Stimulated activated CD4-positive, alpha-beta T cell treated with anti-CD3 and anti-CD28 coated beads, Interleukin-4, amount 100 ng/mL, for 48 hours (primary cell): ENCODE results near the gene THOC6.

Experiments used
- DNase-seq, 2 donors: peaks; one replicate each; pipeline ENCODE4 v3.0.0-alpha.2; 2020; ENCODE audit warnings: low read depth in 2 of 2

THOC6 gene

GRCh38 chr16:2991566-2992261 lies 32.1 kb upstream of the THOC6 start:
- no peak for DNase-seq

DNA sequence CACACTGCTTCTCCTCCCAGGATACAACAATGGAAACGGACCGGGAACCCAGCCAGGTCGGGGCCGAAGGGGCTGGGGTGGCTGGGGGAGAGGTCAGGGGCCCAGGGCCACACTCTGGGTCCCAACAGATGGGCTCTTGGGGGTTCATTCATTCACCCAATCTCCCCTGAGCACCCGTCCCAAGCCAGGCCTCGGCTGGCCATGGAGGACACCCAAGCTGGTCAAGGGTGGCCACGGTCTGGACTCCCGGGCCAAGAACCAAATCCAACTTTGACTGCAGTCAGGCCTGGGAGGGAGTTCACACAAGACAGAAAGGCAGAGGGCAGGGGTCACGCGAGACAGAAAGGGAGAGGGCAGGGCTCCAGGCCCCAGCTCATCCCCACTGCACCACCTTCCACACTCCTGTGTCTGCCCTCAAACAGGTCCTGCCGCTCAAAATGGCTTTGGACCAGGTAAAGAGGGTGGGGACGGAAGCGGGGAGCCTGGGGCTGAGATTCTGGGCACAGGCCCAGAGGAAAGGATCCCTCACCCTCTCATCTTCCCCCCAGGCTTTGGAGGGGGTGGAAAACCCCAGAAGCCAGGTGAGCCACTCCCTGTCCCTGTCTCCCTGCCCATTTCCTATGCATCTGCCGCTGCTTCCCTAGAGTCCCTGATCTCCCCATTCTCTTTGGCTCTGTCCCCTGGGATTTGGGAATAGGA lies 31.3 kb upstream of the THOC6 start:
- no peak for DNase-seq

GRCh38 chr16:2996298-2996697 lies 27.5 kb upstream of the THOC6 start:
- no peak for DNase-seq

DNA sequence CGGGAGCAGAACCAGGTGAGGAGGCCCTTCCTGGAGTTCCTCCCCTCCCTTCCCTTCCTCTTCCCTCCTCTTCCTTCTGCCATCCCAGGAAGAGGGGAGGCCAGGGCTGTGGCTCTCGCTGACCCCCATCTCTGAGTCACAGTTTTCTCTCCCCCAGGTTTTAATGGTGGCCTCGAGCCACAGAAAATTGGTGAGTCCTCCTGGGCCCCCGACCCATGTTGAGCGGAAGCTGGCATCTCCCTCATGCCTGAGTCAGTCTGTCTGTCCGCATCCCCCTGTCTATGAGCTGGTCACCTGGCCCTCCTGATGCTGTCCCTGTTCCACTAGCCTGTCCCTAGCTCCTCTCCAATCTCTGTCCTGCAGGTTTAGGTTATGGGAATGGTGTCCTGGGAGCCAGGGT lies 23.9 kb upstream of the THOC6 start:
- no peak for DNase-seq

DNA sequence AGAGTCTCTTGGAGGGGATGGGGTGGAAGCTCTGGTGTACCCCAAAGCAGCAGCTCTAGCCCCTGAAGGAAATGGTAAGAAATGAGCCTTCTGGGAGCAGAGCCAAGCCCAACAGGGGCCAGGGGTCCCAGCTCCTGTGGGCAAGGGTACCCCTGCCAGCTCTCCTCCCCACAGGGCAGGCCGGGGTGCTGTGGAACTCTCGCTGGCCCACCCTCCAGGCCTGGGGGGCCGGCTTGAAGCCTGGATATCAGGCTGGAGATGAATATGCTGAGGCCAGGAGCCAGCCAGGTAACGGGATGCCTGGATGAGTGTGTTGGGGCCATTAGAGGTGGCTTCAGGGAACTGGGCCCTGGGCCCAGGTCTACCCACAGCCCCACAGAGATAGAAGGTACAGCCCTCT lies 23.3 kb upstream of the THOC6 start:
- no peak for DNase-seq

GRCh38 chr16:3001316-3001715 lies 22.5 kb upstream of the THOC6 start:
- DNase-seq: no peak

DNA sequence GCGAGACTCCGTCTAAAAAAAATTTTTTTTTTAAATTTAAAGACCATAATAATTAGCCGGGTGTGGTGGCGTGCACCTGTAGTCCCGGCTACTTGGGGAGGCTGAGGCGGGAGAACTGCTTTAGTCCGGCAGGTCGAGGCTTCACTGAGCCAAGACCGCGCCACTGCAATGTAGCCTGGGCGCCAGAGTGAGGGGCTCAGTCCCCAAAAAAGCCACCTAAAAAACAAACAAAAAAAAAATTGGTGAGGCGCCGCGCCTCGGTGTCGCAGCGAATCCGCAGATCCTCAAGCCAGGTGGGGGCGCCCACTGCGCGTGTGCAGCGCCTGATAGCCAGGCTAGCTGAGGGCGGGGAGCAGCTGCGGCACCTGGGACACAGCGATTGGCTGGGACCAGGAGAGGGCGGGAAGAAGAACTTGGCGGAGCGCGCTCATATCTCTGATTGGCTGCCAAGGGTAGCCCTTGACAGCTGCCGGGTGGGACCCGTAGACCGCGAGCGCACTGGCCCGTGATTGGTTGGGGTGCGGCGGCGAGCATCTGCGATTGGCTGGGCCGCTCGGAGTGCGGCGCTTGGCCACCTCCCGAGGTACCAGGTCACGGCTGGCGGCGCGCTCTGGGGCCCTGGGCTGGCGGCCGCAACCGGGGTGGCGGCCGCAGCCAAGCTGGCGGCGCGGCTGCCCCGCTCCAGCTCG lies 20.1 kb upstream of the THOC6 start:
- DNase-seq: peak; percentile 93 to 96

GRCh38 chr16:3004319-3004718 lies 19.5 kb upstream of the THOC6 start:
- DNase-seq: no peak

- DNase-seq: no peak
Measured at GRCh38 chr16:3004781-3005284, 19.0 kb upstream of the THOC6 start.

DNA sequence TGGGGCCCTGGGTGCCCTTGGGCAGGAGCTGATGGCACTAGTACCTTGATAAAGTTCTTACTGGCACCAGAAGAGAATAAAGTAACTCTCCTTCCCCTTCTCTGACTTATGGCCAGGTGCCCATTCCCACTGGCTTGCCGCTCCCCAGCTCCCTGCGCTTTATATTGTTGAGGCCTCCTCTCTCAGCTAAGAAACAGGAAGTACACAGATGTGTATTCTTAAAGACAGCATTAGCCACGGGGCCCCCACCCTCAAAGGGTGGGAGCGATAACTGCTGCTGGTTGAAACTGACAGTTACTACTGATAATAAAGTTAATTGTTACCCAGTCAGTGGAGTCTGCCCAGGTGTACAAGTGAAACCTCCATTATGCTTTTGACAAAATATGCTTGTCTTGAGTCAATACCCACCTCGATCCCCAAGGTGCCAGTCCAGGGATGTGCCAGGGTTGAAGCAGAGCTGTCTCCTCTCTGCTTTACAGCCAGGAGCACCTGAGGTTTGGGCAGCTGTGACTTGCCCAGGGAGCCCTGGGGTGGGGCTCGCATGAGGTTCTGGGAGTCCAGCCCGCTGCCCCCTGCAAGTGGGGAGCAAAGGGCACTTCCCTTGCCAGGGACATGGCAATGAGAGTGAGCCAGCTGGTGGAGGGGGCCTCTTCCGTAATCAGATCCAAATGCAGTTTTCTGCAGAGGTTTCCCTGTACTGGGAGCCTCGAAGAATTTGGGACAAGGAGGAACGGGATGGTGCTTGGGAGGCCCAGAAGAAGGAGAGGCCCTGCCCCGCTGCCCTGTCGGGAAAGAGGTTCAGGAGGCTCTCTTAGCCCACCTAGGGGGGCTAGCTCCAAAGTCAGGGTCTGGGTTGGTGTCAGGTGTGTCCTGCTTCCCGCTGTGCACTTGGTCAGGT lies 16.5 kb upstream of the THOC6 start:
- no peak for DNase-seq

GRCh38 chr16:3007957-3008689 lies 15.7 kb upstream of the THOC6 start:
- DNase-seq: no peak

DNA sequence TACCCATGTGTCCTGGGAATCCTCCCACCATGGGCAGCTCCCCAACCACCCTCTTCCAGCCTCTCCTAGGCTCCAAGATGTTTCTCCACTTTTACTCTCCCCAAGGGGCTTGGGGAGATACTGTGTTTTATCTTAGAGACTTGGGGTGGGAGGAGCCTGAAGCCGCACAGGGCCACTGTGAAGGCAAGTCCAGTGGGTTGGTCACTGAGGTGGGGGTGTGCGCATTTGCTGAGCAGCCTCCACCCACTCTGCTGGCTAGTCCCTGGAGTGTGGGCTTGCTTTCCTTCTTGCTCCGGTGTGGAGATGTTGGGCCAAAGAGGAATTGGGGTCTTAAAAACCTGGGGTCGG lies 15.2 kb upstream of the THOC6 start:
- DNase-seq: no peak

- no peak for DNase-seq
Measured at GRCh38 chr16:3009568-3010390, 14.1 kb upstream of the THOC6 start.

- no peak for DNase-seq
Measured at GRCh38 chr16:3010510-3010909, 13.3 kb upstream of the THOC6 start.

- DNase-seq: no peak
Measured at GRCh38 chr16:3012246-3012645, 11.6 kb upstream of the THOC6 start.

GRCh38 chr16:3012828-3013420 lies 10.9 kb upstream of the THOC6 start, which contains the start of gene CLDN9:
Gene CLDN9 (plus strand): TSS chr16:3012923. CDS start chr16:3013363, 440 bp downstream.
- no peak for DNase-seq

- no peak for DNase-seq
Measured at GRCh38 chr16:3013491-3013951, 10.3 kb upstream of the THOC6 start.

DNA sequence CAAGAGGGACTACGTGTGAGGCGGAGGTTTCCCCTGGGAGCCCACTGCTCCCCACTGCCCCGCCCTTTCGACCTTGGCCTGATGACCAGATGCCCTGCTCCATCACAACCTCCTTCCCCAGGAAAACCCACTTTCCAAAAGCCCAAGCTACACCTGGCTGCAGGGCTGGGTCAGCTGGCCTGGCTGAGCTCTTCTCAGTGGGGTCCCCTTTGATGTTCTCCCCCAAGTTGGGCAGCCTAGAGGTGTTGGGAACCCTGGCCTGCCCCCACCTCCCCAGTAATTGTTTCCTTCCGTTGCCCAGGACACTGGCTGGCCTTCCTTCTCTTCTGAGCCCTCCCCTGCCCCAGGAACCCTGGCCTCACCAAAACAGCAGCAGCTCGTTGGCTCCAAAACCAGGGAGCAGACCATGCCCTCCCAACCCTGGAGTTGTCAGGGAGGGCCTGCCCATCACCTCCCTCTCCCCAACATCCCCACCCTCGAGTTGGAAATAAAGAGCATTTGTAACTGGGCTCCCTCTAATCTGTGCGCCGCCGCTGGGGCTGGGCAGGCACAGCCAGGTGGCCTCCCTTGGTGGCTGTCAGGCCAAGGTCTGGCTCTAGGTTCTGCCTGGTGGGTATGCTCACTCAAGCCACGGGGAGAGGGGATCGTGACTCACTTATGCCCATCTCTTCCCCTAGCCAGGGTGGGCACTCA lies 9.7 kb upstream of the THOC6 start:
- no peak for DNase-seq

GRCh38 chr16:3014971-3015370 lies 8.9 kb upstream of the THOC6 start:
- DNase-seq: no peak
